ENCODE measurements around the gene SBNO2.

The SBNO2 gene

DNA sequence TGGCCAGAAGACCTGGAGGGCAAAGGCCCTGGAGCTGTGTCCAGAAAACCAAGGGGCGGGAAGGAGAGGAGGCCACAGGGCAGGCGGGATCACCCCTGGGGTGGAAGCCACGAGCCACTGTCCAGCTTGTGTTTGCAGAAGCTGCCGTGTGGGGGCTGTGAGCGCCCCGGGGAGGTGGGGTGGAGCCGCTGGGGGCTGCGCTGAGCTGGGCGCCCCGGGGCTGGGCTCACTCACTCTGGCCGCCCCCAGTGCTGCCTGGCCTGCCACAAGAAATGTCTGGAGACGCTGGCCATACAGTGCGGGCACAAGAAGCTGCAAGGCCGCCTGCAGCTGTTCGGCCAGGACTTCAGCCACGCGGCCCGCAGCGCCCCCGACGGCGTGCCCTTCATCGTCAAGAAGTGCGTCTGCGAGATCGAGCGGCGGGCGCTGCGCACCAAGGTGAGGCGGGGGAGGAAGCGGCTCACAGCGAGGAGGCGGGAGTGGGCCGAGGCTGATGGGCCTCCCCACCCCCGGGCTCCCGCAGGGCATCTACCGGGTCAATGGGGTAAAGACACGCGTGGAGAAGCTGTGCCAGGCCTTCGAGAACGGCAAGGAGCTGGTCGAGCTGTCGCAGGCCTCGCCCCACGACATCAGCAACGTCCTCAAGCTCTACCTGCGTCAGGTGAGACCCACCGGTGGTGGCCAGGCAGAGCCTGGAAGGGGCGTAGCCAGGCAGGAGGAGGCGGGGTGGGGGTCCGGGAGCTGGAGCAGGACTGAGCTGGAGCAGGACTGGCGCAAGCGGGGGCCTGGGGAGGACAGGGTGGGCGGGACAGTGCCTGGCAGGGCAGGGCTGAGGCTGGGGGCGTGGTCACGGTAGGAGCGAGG lies 92.5 kb downstream of the SBNO2 start:
- TF ChIP-seq, protein P1, sequence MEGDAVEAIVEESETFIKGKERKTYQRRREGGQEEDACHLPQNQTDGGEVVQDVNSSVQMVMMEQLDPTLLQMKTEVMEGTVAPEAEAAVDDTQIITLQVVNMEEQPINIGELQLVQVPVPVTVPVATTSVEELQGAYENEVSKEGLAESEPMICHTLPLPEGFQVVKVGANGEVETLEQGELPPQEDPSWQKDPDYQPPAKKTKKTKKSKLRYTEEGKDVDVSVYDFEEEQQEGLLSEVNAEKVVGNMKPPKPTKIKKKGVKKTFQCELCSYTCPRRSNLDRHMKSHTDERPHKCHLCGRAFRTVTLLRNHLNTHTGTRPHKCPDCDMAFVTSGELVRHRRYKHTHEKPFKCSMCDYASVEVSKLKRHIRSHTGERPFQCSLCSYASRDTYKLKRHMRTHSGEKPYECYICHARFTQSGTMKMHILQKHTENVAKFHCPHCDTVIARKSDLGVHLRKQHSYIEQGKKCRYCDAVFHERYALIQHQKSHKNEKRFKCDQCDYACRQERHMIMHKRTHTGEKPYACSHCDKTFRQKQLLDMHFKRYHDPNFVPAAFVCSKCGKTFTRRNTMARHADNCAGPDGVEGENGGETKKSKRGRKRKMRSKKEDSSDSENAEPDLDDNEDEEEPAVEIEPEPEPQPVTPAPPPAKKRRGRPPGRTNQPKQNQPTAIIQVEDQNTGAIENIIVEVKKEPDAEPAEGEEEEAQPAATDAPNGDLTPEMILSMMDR (conservative IDR thresholded peaks at IDR 0.05; ENCODE audit: low read depth, low read length): no peak
- H3K4me3 ChIP-seq (ENCODE audit: low read depth, low read length): no peak overlapping the region
- no peak for DNase-seq (ENCODE audit: low read depth)

DNA sequence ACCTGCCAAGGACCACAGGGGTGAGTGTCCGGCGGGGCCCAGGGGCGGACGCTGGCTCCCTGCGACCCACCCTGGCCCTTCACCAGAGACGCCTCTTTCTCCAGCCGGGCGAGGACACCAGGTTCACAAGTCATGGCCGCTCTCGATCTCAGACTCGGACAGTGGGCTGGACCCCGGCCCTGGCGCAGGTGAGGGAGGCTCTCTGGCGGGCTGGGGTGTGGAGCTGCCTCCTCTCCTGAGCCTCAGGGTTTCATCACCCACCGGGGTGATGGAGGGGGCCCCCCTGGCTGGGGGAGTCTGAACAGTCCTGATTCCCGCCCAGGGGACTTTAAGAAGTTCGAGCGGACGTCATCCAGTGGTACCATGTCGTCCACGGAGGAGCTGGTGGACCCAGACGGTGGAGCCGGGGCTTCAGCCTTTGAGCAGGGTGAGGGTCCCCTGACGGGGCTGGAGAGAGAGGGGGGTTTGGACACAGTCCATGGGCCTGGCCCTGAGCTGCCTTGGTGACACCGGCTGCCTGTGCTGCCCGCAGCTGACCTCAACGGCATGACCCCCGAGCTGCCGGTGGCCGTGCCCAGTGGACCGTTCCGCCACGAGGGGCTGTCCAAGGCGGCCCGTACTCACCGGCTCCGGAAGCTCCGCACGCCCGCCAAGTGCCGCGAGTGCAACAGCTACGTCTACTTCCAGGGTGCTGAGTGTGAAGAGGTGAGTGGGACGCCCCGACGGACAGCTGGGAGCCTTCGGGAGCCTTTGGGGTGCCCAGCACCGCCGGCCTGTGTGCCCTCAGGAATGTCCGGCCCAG lies 93.5 kb downstream of the SBNO2 start:
- TF ChIP-seq, protein P1 (conservative IDR thresholded peaks at IDR 0.05; ENCODE audit: low read depth, low read length): no peak
- no peak overlapping the region for H3K4me3 ChIP-seq (ENCODE audit: low read depth, low read length)

DNA sequence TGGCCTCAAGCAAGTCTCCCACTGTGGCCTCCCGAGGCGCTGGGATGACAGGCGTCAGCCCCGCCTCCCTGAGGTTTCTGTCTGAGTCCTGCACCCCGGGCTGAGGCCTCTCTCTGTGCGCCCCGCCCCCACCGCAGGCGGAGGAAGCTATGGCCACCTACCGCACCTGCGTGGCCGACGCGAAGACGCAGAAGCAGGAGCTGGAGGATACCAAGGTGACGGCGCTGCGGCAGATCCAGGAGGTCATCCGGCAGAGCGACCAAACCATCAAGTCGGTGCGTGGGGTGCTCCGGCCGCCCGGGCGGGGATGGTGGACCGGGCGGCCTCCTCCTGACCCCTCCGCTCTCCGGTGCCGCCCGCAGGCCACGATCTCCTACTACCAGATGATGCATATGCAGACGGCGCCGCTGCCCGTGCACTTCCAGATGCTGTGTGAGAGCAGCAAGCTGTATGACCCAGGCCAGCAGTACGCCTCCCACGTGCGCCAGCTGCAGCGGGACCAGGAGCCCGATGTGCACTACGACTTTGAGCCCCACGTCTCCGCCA lies 94.4 kb downstream of the SBNO2 start:
- TF ChIP-seq, protein P1 (conservative IDR thresholded peaks at IDR 0.05; ENCODE audit: low read depth, low read length): no peak
- no peak overlapping the region for H3K4me3 ChIP-seq (ENCODE audit: low read depth, low read length)
- DNase-seq (ENCODE audit: low read depth): no peak

More for the DNA sequence above, 93.5 kb downstream of the SBNO2 start:
- DNase-seq (ENCODE audit: low read depth): no peak

DNA sequence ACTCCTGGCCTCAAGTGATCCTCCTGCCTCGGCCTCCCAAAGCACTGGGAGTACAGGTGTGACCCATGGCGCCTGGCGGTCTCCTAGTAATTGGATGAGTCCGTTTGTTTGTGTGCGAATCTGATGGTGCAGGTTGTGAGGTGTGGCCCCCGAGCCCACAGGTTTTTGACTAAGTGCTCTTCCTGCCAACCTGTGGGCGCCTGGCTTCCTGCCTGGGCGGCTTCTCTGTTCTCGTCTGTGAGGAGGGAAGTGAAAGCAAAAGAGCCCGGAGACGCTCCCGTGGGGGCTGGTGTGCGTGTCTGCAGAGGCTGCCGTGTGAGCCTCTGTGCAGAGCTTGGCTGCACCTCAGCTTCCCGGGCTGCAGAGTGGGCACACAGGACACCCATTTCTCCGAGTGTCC lies 97.1 kb downstream of the SBNO2 start:
- TF ChIP-seq, protein P1 (conservative IDR thresholded peaks at IDR 0.05; ENCODE audit: low read depth, low read length): no peak

DNA sequence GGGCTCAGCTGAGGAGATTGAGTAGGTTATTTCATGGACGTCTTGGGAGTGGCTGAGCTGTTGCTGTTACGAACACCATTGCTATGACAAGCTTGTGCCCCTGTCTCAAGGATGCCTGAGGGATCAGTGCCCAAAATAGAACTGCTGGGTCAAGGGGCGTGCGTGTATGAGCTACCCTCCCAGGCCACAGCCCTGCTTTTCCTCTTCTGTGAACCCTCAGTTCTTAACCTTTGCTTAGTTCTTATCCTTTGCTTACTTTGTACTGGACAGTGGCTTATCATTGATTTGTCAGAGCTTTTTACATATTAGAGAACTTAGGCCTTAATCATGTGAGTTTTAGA lies 98.1 kb downstream of the SBNO2 start:
- H3K4me3 ChIP-seq (ENCODE audit: low read depth, low read length): no peak overlapping the region
- TF ChIP-seq, protein P1 (conservative IDR thresholded peaks at IDR 0.05; ENCODE audit: low read depth, low read length): no peak
- no peak for DNase-seq (ENCODE audit: low read depth)

More for the DNA sequence above, 97.1 kb downstream of the SBNO2 start:
- no peak for DNase-seq (ENCODE audit: low read depth)
- H3K4me3 ChIP-seq (ENCODE audit: low read depth, low read length): no peak overlapping the region

DNA sequence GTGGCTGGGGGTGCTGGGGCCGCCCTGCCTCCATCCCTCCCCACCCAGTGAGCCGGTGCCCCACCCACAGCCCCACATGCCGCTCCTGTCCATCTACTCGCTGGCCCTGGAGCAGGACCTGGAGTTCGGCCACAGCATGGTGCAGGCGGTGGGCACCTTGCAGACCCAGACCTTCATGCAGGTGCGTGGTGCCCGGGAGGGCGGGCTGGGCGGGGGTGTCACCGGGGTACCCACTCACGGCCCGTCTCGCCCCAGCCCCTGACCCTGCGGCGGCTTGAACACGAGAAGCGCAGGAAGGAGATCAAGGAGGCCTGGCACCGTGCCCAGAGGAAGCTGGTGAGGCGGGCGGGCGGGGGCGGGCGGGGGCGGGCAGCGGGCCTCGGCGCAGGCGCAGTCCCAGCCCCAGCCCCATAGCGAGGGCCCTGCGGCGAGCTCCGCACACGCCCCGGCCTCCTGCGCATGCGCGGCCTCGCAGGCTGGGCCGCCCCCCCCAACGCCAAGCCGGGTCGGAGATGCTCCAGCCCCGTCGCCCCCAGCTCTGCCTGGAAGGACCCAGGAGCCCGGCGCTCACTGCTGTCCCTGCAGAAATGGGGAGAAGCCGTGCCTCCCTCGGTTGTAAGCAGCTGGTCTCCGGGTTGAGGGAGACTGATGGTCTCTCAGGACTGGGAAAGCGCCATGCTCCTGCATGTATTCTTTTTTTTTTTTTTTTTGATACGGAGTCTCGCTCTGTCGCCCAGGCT lies 99.4 kb downstream of the SBNO2 start:
- no peak for DNase-seq (ENCODE audit: low read depth)
- TF ChIP-seq, protein P1 (conservative IDR thresholded peaks at IDR 0.05; ENCODE audit: low read depth, low read length): no peak
- no peak overlapping the region for H3K4me3 ChIP-seq (ENCODE audit: low read depth, low read length)

All from choroid plexus epithelial cell (primary cell).